Non-pigmented ciliary epithelial cell (primary cell): ENCODE measurements around the gene AGAP1.

Source experiments
- DNase-seq: peaks from one replicate; pipeline ENCODE4 v3.0.0-alpha.2; 2010; ENCODE audit warnings: low read depth

AGAP1 gene

DNA sequence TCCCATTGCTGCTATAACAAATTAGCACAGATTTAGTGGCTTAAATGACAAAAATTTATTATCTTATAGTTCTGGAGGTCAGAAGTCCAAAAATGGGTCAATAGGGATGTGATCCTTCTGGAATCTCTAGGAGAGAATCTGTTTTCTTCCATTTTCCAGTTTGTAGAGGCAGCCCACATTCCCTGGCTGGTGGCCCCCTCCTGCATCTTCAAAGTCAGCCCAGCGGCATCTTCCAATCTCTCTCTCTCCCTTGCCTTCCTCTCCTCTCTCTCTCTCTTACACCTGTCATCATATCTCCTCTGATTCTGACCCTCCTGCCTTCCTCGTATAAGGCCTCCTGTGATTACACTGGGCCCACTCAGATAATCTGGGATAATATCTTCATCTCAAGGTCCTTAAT, 3.9 kb upstream of the AGAP1 start:
- no peak for DNase-seq

DNA sequence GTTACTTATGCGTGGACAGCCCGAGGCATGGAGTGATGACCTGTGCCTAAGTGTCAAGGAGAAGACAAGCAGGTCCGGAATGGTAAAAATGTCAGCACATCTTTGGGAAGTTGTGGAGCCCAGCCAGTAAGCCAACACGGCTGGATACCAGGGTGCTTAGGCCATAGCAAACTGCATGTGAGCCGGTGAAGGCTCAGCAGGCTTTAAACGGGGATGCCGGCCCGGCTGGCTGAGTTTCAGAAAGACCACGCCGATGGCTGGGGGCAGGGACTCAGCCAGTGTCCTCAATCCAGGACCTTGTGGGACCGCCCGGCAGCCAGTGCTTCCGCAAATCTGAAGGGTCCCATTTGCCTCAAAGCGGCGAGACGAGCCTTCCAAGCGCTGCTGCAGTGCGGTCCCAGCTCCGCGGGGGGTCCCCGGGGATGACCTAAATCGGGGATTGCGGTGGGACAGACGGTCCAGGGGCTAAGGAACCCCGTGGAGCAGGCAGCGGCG, 946 bp upstream of the AGAP1 start:
- DNase-seq = no peak

DNA sequence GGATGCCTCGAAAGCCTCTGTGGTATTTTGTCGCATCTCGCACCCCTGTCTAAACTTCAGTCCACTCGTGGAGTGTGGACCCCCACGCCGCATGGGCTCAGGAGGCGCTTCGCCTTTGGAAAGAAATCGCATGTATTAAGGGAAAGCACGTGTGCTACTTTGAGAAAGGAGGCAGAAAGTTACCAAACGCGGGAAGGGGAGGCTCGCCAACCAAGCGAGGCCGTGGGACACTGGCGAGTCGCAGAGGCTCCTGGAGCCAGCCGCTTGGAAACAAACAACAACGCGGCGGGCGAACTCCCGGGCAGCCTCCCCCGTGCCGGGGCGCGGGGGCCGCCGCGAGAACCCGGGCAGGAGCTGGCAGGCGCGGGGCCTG, 455 bp upstream of the AGAP1 start:
- no peak for DNase-seq

DNA sequence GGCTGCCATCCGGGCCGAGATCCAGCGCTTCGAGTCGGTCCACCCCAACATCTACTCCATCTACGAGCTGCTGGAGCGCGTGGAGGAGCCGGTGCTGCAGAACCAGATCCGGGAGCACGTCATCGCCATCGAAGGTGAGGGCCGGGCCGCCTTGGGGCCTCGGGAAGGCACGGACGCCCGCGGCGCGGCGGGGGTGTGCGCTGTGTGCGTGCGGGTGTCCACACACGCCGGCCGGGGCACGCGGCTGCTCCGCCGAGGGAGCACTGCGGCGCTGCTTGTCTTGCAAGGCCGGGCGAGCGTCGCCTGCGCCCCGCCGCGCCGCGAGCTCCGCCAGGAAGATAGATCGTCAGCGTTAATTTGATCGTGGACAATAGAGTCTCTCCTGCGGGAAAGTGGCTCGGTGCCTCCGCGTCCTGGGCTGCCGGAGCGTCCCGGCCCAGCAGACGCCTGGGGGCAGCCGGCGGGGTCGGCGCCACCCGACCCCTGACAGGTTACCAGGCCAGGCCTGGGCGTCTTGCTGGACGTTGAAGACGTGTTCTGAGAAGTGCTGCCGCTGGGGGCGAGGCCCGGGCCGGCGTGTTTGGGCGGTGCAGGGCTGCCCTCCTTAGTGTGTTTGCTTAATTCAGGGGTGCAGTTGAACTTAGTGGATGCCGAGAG, 1.0 kb downstream of the AGAP1 start:
- DNase-seq = no peak

DNA sequence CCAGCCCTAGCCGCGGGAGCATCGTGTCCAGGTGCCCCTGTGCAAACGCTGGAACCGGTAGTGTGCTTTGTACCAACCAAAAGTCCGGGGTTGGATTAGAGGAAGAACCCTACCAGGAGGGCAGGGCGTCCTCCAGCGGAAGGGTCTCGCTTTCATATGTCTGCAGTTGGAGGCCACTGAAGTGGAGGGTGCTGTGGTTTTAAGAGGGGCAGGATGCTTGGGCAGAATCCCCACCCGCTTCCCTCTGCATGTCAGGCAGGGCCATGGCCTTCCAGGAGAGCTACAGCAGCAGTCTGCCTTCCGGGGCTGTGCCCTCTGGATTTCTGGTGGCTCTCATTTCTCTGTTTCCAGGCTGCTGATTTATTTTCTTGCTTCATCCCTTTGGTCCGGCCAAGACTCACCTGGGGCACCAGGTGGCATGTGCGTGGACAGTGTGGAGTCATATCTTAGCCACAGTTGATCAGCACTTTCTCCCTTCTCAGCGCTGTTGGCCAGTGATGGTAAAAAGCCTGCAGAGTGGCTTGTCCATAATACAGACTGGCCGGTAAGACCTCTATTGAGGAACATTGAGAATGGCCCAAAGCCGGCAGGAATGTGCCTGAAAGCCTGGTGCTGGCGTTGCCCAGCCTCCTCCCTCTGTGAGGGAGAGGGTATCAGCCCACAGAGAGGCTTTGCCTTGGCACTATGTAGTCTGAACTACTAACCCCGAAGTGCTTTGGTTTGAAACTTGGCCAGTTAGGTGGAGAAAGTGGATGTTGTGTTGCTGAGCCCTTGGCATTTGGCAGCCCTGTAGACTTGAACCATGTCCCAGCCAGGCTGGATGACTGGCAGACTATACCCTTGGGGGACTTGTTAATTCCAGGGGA, 1.8 kb downstream of the AGAP1 start:
- DNase-seq = no peak

DNA sequence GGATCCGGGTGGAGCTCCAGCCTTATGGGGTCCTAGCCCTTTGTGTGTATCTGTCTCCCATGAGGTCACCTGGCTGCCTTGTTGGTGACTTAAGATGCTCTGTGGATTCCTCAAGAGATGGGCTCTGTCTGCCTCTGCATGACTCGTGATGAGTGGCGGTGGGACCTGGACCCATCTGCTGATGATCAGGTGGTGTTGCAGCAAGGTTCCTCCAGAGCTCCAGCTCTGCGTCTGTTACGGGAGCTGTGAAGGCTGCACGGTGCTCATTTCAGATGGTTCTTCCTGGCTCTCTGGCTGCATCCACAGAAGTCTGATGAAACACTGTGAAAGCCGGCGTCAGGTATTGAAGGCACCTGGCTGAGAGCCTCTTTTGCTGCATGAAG, 2.4 kb downstream of the AGAP1 start:
- DNase-seq = no peak

DNA sequence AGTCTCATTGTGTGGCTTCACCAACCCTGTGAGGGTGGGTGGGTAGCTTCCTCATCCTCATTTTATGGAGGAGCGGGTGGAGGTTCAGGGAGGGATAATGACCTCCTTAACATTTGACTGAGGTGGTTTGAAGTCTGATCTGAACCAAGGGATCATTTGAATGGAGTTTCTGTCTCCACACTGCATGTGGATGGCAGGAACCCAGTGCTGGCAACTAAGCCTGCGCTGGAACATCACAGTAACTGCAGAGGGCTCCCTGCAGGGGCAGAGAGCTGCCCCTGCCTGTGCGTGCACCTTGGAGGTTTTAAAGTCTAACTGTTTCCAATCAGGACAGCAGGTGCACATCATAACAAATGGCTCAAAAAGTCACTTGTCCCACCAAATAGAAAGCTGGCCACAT, 3.3 kb downstream of the AGAP1 start:
- no peak for DNase-seq

DNA sequence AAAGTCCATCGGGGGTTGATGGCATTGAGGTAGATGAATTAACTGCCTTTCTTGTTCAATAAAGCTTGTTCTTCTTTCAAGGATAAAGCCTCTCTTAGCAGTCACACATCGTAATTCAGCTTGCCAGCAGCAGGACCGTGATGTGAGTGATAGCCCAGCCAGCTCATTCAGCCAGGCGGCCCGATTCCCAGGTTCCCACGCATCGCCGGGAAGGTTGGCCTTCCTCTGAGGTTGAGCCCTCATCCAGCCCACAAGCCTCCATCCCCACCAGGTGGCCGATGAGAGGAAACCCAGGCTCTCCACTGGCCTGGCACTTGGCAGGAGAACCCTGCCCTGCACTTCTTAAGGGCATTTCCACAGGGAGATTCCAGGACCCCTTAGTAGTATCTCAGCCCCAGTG, 4.7 kb downstream of the AGAP1 start:
- no peak for DNase-seq

DNA sequence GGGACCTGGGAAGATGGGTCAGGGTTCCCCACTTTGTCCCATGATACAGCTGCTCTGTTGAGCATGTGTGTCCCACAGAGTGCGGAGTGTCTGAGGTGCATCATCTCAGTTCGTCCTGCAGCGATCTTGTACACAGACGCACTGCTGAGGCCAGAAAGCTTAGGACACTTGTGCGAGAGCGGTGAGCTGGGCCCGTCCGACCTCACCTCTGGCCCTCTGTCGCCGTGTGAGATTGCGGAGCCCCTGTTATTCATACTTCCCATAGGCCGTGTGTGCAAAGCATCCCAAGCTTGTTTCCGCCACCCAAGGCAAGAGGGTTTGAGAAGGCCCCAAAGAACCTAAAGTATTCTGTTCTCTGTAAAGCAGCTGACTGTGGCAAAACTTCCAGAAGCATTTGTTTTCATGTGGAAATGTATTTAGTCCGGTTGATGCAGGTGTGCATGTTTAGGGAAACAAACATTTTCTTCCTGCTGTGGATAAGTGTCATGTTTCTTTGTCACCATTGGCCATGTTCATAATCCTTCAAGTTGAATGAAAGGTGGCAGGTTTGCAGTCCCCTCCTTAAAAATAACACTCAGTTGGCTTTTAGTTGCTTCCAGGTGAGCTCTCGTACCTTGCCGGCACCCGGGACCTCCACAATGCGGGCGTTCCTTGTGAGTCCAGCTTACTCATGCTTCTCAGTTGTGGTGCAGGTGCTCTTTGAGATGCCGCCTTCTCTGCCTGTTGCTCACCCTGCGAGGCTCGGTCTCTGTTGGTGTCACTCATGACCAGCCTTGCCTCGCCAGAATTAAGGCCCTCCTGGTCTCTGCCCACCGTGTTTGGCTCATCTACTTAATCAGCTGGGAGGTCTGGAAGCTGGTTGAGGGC, 5.3 kb downstream of the AGAP1 start:
- no peak for DNase-seq

DNA sequence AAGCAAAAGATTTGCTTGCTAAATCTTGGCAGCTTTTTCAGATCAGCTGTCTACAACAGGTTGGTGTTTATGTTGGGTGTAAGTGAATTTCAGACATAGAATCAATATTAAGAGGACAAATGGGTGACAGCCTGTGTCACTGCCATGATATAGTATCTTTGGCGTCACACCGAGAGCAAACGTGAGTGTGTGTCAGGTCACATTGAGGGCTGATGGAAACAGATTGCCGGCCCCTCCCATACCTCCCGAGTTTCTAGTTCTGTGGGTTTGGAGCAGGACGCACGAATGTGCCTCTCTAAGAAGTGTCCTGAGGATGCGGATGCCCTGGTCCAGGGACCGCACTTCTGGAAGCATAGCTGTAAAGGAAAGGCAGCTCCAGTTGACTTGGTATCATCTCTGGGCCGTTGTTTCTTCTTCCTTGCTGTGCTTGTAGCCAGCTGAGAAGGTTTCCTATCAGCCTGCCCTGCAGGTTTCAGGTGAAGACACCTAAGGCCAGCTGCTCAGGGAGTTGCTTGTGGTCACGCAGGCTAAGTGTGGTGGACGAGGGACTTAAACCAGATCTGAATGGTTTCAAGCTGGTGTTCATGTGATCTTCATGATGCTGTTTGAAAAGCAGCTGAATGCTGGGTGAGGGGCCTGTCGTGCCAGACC, 6.4 kb downstream of the AGAP1 start:
- no peak for DNase-seq

DNA sequence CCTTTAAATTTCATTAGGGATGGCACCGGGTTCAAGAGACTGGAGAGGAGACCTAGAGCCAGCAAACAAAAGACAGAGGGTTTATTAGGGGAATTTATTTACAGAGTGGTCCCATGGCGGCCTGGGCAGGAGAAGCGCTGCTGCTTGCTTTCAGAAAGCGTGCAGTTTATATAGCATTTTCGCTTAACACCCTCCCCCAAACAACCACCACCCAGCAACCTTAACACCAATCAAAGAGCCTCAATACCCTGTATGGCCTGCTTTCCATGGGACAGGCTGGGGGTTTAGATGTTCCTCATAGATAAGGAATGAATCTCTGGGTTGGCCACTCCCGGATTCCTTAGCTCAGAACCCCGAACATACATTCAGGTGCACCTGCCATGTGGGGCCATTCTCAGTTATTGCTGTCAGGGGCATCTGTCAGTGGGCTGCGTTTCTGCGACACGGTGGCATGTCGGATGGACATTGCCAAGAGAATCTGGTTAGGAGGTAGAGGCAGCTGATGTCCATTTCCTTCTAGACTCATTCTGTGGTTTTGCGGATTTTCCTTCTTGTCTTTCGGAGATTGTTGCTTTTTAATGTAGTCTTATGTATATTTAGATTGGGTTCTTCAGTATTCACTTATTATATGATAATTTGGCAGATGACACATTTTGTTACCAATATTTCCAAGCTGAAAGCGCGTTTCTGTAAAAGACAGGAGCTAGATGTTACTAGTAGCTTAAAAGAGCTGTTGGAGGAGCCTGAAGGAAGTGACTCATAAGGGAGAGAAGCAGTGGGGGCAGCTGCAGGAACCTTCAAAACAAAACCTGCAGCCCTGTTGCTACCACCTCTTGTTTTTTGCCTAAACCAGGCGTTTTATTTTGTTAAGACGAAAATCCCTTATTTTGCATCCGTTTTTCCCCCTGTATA, 7.2 kb downstream of the AGAP1 start:
- no peak for DNase-seq

DNA sequence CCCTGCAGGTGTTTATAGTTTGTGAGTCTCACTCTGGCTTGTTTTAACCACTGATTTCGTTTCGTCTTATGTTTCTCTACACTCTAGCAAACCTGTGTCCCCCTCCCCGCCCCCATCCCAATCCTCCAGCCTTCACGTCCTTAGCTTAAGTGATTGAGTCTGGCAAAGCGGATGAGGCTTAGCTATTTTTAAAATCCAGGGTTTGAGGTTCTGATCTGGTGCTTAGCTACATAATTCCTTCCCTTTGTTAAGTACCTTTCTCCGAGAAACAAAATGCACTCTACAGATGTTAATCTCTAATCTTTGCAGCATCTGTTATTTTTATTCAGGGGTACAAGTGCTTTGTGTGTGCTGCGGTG, 7.8 kb downstream of the AGAP1 start:
- DNase-seq = no peak

DNA sequence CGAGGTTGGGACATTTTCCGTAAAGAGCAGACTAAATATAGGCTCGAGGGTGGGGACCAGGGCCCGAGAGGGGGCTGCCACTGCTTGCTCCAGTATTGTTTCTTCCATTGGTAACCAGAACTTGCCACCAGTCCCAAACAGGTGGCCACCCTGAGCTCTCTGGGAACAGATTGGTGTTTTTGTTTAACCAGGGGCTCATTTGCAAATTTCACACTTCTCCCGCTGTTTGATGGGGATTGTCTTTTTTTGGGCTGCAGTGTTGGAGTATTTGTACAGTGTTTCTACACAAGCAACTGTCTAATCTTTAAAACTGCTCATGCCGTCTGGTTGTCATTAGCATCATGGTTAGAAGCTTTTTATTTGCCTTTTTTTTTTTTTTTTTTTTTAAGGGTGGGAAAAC, 8.5 kb downstream of the AGAP1 start:
- DNase-seq = no peak

DNA sequence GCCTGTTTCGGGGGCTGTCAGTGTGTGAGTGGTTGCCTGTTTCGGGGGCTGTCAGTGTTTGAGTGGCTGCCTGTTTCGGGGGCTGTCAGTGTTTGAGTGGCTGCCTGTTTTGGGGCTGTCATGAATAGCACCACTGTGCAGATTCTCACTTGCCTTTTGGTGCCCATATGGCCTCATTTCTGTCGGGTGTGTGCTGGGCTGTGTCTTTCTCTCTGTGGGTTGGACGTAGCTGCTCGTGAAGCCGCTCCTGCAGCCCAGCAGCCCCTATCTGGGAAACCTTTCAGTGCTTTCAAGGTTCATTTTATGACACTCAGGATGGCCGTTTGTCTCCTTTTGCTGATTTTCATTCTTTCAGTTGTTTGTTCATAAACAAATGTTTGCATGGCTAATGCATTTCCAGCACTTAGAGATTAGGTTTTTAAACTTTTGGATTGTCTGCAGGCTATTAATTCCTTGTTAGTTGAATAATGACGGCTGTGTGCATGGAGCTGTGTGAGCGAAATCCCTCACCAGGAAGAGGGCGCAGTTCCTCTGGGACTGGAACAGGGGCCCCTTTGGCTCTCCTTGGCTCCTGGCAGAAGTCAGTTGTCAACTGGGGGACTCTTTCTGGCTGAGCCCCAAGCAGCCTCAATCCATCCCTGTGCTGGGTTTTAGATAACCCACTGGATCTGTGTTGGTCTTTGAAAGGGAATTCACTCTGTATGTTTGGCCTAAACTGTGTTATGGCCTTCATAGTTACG, 10.8 kb downstream of the AGAP1 start:
- DNase-seq = no peak

DNA sequence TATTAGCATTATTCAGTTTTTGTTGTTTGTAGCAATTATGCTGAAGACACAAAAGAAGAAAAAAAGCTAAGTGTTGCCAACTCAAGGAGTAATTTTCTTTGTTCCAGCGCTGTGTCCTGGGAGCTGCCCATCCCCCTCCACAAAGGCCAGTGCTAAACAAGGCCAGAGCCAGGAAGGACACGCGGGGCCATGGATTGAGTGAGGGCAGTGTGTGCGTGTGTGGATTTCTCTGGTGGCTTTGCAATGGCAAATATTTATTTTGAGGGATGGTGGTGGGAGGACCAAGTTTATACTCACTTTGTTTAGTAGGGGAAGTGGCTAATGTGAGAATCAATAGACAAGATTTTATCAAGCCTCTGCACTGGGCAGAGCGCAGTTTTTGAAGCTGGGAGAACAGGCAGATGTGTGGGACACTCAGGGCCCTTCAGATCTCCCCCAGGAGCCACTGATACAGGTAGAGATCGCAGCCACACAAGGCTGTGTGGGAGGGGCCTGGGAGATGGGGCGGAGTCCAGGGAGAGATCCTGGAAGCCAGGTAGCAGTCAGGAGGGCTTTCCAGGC, 11.4 kb downstream of the AGAP1 start:
- no peak for DNase-seq

DNA sequence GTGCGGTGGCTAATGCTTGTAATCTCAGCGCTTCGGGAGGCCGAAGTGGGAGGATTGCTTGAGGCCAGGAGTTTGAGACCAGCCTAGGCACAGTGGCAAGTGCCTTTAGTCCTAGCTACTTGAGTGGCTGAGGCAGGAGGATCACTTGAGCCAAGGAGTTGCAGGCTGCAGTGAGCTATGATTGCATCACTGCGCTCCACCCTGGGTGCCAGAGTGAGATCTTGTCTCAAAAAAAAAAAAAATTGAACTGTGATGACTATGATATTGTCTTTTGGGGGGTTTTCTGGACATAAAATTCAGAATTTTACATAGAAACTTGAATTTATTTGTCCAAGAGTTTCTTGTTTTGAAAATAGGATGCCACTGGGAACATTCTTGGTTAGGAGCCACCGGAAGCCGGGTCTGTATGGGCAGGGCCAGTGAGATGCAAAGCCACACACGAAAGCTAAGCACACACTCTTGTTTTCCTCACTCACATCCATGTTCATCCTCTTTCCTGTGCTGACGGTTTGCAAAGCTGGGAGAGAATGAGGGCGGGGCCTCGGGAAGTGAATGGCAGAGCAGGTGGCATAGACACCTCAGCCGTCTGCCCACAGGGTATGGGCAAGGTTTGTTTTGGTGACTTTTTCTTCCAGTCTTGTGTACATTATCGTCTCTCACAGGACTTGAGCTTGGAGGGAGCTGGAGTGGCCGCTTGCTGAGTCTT, 12.6 kb downstream of the AGAP1 start:
- DNase-seq = no peak

DNA sequence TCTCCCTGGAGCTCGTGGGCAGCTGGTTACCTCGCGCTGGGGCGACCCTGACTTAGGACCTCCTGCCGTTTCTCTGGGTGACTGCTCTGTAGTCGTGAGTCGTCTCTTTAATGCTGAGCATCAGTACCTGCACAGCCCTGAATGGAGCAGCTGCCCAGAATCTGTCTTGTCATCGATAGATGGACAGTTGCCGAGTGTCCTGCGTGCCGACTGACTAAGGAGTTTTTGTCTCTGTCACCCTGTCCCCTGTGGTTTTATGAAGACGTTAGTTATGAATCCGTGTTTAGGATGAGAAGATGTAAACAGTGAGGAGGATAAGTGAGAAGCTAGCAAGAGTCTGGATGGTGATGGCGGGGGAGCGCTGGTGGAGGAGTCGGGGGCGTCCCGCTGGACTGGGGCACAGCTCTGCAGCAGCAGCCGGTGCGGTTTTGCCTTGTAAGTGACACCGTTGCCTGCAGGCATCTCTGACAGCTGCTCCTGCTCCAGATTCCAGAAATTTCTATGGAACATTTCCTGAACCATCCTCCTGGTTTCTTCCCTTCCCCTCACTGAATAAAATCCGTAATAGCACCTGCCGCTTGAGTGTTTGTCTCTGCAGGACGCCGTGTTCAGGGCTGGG, 13.3 kb downstream of the AGAP1 start:
- DNase-seq = no peak

DNA sequence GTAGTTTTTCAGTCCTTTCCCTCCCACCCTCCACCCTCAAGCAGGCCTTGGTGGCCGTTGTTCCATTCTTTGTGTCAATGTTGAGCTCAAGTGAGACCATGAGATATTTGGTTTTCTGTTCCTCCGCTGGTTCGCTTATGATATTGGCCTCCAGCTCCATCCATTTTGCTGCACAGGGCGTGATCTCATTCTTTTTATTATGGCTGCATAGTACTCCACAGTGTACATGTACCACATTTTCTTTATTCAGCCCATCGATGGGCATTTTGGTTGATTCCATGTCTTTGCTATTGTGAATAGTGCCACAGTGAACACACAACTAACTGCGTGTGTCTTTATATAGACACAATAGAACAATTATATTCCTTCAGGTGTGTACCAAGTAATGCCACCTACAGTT, 14.1 kb downstream of the AGAP1 start:
- no peak for DNase-seq
